ENCODE measurements around the gene TGM5.

TGM5 gene

DNA sequence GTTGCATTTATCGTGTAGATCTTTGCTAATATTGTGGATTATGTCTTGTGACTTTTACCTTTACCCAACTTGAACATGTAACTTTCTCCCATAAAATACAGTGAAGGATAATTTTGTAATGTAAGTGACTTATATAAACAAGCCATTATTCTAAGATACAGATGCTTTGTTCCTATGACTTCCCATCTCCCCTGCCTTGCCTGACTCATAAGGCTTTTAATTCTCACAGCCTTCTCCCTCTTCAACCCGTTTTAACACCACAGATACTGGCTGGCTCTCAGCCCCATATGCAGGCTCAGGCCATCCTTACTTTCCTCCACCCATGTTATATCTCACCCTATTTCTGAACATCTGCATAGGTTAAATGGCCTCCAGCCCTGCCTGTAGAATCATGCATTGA is 77.4 kb downstream of the TGM5 start:
- Histone ChIP-seq H3K27ac (ENCODE audit: insufficient read depth in 1 of 2, low read depth in 1 of 2, low read length in 2 of 2, poor library complexity in 1 of 2, severe bottlenecking in 2 of 2) (no peak overlapping the region), H3K36me3 (ENCODE audit: control insufficient read depth in 4 of 4, insufficient read depth in 4 of 4, low read length in 3 of 4) (peaks cover 22 to 55% (median 30%) of the 10 kb centered on the region in 4 experiments), H3K4me3 (ENCODE audit: control insufficient read depth in 1 of 7, extremely low read depth in 1 of 7, insufficient read depth in 4 of 7, low read depth in 2 of 7, low read length in 6 of 7) (no peak overlapping the region), H3K4me1 (ENCODE audit: control extremely low read depth in 1 of 4, control insufficient read depth in 4 of 4, insufficient read depth in 4 of 4, low read length in 3 of 4) (peaks cover 6 to 20% (median 15%) of the 10 kb centered on the region in 4 experiments), H3K27me3 (replicated peaks in 2 of 5; ENCODE audit: control insufficient read depth in 4 of 5, insufficient read depth in 5 of 5, low read length in 4 of 5) (no peaks in the 10 kb centered on the region), H3K9me3 (ENCODE audit: control extremely low read depth in 1 of 5, control insufficient read depth in 4 of 5, insufficient read depth in 2 of 5, low read depth in 1 of 5, low read length in 4 of 5) (no peaks in the 10 kb centered on the region)
- WGBS (ENCODE audit: insufficient coverage), result 100% methylated on average over 1 of the region's 2 CpGs
- DNase-seq, result no peak
- ChIA-PET CTCF (interaction anchor here (1.0 to 2.4 kb wide), 3 partner anchors 22 to 96 kb away, joined by 4 to 14 read pairs (median 5); no protein-coding TSS in a partner anchor), POLR2A (no interaction called here)

DNA sequence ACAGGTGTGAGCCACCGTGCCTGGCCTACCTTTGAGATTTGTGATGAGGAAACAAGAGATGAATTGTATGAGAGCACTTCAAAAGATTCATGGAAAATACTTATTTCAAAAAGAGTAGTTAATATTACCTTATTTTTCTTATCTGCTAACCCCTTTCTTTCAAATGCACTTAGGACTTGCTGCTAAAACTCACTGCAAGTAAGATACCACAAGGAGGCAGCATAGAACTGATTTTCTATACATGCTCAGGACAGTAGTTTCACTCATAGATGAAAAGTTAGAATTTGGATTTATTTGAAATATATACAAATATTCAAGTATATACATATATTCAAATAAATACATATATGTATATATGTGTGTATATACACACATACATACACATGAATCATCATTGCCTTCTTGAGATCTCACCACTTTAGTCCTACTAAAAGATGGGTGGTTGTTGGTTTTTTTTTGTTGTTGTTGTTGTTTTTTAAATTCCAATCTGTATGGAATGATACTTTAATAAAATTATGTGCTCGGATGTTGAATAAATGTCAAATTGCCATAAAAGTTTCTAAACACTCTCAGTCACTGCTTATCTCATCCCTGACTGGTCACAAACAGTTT is 79.1 kb downstream of the TGM5 start:
- Histone ChIP-seq H3K4me3 (ENCODE audit: control insufficient read depth in 1 of 7, extremely low read depth in 1 of 7, insufficient read depth in 4 of 7, low read depth in 2 of 7, low read length in 6 of 7) (no peak overlapping the region), H3K27ac (ENCODE audit: insufficient read depth in 1 of 2, low read depth in 1 of 2, low read length in 2 of 2, poor library complexity in 1 of 2, severe bottlenecking in 2 of 2) (no peak overlapping the region), H3K27me3 (replicated peaks in 2 of 5; ENCODE audit: control insufficient read depth in 4 of 5, insufficient read depth in 5 of 5, low read length in 4 of 5) (no peaks in the 10 kb centered on the region), H3K9me3 (ENCODE audit: control extremely low read depth in 1 of 5, control insufficient read depth in 4 of 5, insufficient read depth in 2 of 5, low read depth in 1 of 5, low read length in 4 of 5) (no peaks in the 10 kb centered on the region), H3K36me3 (ENCODE audit: control insufficient read depth in 4 of 4, insufficient read depth in 4 of 4, low read length in 3 of 4) (peaks cover 19 to 45% (median 28%) of the 10 kb centered on the region in 4 experiments), H3K4me1 (ENCODE audit: control extremely low read depth in 1 of 4, control insufficient read depth in 4 of 4, insufficient read depth in 4 of 4, low read length in 3 of 4) (peaks cover 6 to 20% (median 15%) of the 10 kb centered on the region in 4 experiments)
- peak; percentile 57 to 83 (median 81) for DNase-seq
- ChIA-PET POLR2A (interaction anchor here (0.7 kb wide), 1 partner anchor 55 kb away, joined by 3 read pairs; no protein-coding TSS in a partner anchor), CTCF (interaction anchor here (0.7 to 2.6 kb wide), 5 partner anchors 38 to 634 kb away, joined by 3 to 16 read pairs (median 9); no protein-coding TSS in a partner anchor)
- WGBS (ENCODE audit: insufficient coverage), result 80% methylated on average over 1 of the region's 2 CpGs

DNA sequence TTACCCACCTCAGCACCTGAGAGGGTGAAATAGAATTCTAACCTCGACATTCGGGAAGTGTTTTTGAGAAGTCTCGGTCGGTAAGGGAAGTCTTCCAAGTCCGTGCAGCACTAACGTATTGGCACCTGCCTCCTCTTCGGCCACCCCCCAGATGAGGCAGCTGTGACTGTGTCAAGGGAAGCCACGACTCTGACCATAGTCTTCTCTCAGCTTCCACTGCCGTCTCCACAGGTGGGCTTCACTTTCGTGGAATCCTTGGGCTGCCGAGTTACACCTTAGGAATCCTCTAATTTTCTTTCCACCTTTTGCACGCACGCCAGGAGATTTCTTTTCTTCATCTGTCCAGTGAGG is 80.8 kb downstream of the TGM5 start:
- CTCF ChIA-PET, result interaction anchor here (0.7 to 2.6 kb wide), 10 partner anchors 10 to 99 kb away, joined by 3 to 16 read pairs (median 4); no protein-coding TSS in a partner anchor
- POLR2A ChIA-PET, result no interaction called here
- Histone ChIP-seq H3K4me3 (ENCODE audit: control insufficient read depth in 1 of 7, extremely low read depth in 1 of 7, insufficient read depth in 4 of 7, low read depth in 2 of 7, low read length in 6 of 7) (peak overlapping the region; percentile 67 to 87 (median 81)), H3K27ac (ENCODE audit: insufficient read depth in 1 of 2, low read depth in 1 of 2, low read length in 2 of 2, poor library complexity in 1 of 2, severe bottlenecking in 2 of 2) (peak overlapping the region; percentile 59 to 89), H3K9me3 (ENCODE audit: control extremely low read depth in 1 of 5, control insufficient read depth in 4 of 5, insufficient read depth in 2 of 5, low read depth in 1 of 5, low read length in 4 of 5) (no peaks in the 10 kb centered on the region), H3K36me3 (ENCODE audit: control insufficient read depth in 4 of 4, insufficient read depth in 4 of 4, low read length in 3 of 4) (peaks cover 5 to 31% (median 19%) of the 10 kb centered on the region in 4 experiments), H3K4me1 (ENCODE audit: control extremely low read depth in 1 of 4, control insufficient read depth in 4 of 4, insufficient read depth in 4 of 4, low read length in 3 of 4) (peaks cover 6 to 20% (median 15%) of the 10 kb centered on the region in 4 experiments), H3K27me3 (replicated peaks in 2 of 5; ENCODE audit: control insufficient read depth in 4 of 5, insufficient read depth in 5 of 5, low read length in 4 of 5) (no peaks in the 10 kb centered on the region)
- DNase-seq, result no peak
- WGBS (ENCODE audit: insufficient coverage), result 2% methylated on average over 11 of the region's 13 CpGs

DNA sequence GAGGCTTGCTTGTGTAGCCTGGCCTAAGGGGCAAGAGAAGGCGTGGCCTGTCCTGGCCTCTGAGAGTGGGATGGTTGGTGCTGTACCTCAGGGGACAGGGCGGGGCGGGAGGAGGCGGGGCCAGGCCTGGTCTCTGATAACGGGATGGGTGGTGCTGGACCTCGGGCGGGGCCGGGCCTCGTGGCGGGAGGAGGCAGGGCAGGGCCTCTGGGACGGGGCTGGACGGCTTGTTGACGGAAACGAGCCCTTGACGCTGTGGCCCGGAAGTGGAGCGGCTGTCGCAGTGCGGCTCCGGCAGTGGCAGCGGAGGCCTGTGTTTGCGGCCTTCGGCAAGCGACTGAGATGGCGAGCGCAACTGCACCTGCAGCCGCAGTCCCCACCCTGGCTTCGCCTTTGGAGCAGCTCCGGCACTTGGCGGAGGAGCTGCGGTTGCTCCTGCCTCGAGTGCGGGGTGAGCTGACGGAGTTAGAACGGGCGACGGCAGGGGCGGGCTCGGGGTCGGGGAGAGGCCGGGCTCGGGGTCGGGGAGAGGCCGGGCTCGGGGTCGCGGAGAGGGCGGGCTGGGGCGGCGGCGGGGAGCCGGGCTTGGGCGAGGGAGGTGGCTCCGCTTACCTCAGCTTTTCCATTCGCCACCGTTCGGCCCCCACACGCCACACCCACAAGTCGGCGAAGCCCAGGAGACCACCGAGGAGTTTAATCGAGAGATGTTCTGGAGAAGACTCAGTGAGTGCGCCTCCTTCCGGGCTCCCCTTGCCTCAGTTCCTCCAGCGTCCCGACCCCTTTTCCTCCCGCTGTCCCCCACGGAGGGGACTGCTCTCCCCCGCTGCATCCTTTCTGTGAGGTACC is 81.3 kb downstream of the TGM5 start, which contains the start of gene CCNDBP1:
CCNDBP1 (plus strand) TSS at position 247 of the 846 bp plus-strand sequence; CDS start at position 343, 96 bp downstream.
- no peaks in the 10 kb centered on the region for H3K27me3 ChIP-seq (replicated peaks in 2 of 5; ENCODE audit: control insufficient read depth in 4 of 5, insufficient read depth in 5 of 5, low read length in 4 of 5)
- ChIA-PET CTCF (interaction anchor here (0.8 to 2.6 kb wide), 8 partner anchors 13 to 100 kb away, joined by 3 to 16 read pairs (median 6); no protein-coding TSS in a partner anchor), POLR2A (no interaction called here)
- H3K27ac ChIP-seq (ENCODE audit: insufficient read depth in 1 of 2, low read depth in 1 of 2, low read length in 2 of 2, poor library complexity in 1 of 2, severe bottlenecking in 2 of 2), result peak within 1 kb of the TSS; percentile 59 to 89
- H3K9me3 ChIP-seq (ENCODE audit: control extremely low read depth in 1 of 5, control insufficient read depth in 4 of 5, insufficient read depth in 2 of 5, low read depth in 1 of 5, low read length in 4 of 5), result no peaks in the 10 kb centered on the region
- peaks cover 6 to 20% (median 15%) of the 10 kb centered on the region in 4 experiments for H3K4me1 ChIP-seq (ENCODE audit: control extremely low read depth in 1 of 4, control insufficient read depth in 4 of 4, insufficient read depth in 4 of 4, low read length in 3 of 4)
- peaks cover 5 to 25% (median 15%) of the 10 kb centered on the region in 4 experiments for H3K36me3 ChIP-seq (ENCODE audit: control insufficient read depth in 4 of 4, insufficient read depth in 4 of 4, low read length in 3 of 4)
- under 1% methylated on average over 49 of the region's 69 CpGs for WGBS (ENCODE audit: insufficient coverage)
- DNase-seq, result peak; percentile 88 to 94 (median 91)
- peak within 1 kb of the TSS; percentile 67 to 87 (median 81) for H3K4me3 ChIP-seq (ENCODE audit: control insufficient read depth in 1 of 7, extremely low read depth in 1 of 7, insufficient read depth in 4 of 7, low read depth in 2 of 7, low read length in 6 of 7)

DNA sequence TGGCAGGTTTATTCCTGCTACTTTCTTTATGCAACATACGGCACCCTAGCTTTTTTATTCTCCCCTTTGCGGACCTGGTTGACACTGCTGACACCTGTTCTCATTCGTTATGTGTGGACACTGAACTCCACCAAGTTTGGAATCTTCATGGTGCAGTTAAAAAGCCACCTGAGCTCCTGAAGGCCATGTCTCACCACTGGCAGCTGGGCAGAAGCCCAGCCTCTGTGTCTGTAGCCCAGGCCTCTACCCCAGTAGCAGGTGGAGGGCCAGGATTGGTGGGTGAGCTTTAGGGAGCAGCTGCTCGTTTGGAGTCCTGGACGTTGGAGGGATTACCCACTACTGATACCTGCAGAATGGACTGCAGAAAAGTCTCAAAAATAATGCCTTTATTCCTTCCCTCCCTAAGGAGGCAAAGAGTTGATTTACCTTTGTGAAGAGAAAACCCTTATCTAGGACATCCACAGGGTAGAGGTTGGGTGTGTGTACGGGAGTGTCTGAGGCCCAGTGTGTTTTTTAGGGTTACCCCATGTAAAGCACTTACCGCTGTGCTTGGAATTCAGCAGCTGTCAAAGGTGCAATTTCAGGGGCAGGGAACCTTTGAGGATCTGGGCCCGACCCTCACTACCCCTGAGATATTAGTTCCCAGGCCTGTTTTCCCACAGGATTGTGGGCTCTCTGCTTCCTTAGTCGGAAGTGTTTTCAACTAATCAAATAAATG is 82.2 kb downstream of the TGM5 start:
- 96% methylated on average over 6 of the region's 9 CpGs for WGBS (ENCODE audit: insufficient coverage)
- CTCF ChIA-PET, result interaction anchor here (0.7 to 1.8 kb wide), 6 partner anchors 8 to 101 kb away, joined by 3 to 7 read pairs (median 4); no protein-coding TSS in a partner anchor
- H3K9me3 ChIP-seq (ENCODE audit: control extremely low read depth in 1 of 5, control insufficient read depth in 4 of 5, insufficient read depth in 2 of 5, low read depth in 1 of 5, low read length in 4 of 5), result no peaks in the 10 kb centered on the region
- POLR2A ChIA-PET, result interaction anchor here (0.6 kb wide), 1 partner anchor 50 kb away, joined by 3 read pairs; no protein-coding TSS in a partner anchor
- peak overlapping the region in 5 of 7 experiments; percentile 51 to 87 (median 81) for H3K4me3 ChIP-seq (ENCODE audit: control insufficient read depth in 1 of 7, extremely low read depth in 1 of 7, insufficient read depth in 4 of 7, low read depth in 2 of 7, low read length in 6 of 7)
- H3K27ac ChIP-seq (ENCODE audit: insufficient read depth in 1 of 2, low read depth in 1 of 2, low read length in 2 of 2, poor library complexity in 1 of 2, severe bottlenecking in 2 of 2), result peak overlapping the region in 1 of 2 experiments; percentile 89
- H3K36me3 ChIP-seq (ENCODE audit: control insufficient read depth in 4 of 4, insufficient read depth in 4 of 4, low read length in 3 of 4), result peaks cover 3 to 18% (median 12%) of the 10 kb centered on the region in 4 experiments
- peaks cover 6 to 20% (median 15%) of the 10 kb centered on the region in 4 experiments for H3K4me1 ChIP-seq (ENCODE audit: control extremely low read depth in 1 of 4, control insufficient read depth in 4 of 4, insufficient read depth in 4 of 4, low read length in 3 of 4)
- DNase-seq, result no peak
- H3K27me3 ChIP-seq (replicated peaks in 2 of 5; ENCODE audit: control insufficient read depth in 4 of 5, insufficient read depth in 5 of 5, low read length in 4 of 5), result no peaks in the 10 kb centered on the region

DNA sequence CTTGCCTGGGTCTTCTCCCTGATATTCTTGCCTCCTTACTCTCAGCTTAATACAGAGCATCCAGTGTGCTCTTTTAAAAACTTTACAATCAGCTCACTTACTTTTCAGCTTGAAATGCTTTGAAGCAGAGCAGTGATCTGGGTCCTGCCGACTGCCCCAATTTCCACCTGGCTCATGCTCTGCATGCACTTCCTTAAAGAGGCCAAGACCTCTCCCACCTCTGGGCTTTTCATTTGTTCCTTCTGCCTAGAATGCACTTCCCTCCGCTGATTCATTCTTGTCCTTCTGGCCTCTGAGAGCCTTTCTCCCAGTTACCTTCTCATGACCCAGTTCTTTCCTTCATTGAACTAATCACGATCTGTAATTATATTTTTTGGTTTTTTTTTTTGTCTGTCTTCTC is 83.5 kb downstream of the TGM5 start:
- Histone ChIP-seq H3K27me3 (replicated peaks in 2 of 5; ENCODE audit: control insufficient read depth in 4 of 5, insufficient read depth in 5 of 5, low read length in 4 of 5) (no peaks in the 10 kb centered on the region), H3K36me3 (ENCODE audit: control insufficient read depth in 4 of 4, insufficient read depth in 4 of 4, low read length in 3 of 4) (peaks cover 4 to 15% (median 10%) of the 10 kb centered on the region in 4 experiments), H3K27ac (ENCODE audit: insufficient read depth in 1 of 2, low read depth in 1 of 2, low read length in 2 of 2, poor library complexity in 1 of 2, severe bottlenecking in 2 of 2) (no peak overlapping the region), H3K9me3 (ENCODE audit: control extremely low read depth in 1 of 5, control insufficient read depth in 4 of 5, insufficient read depth in 2 of 5, low read depth in 1 of 5, low read length in 4 of 5) (no peaks in the 10 kb centered on the region), H3K4me3 (ENCODE audit: control insufficient read depth in 1 of 7, extremely low read depth in 1 of 7, insufficient read depth in 4 of 7, low read depth in 2 of 7, low read length in 6 of 7) (no peak overlapping the region), H3K4me1 (ENCODE audit: control extremely low read depth in 1 of 4, control insufficient read depth in 4 of 4, insufficient read depth in 4 of 4, low read length in 3 of 4) (peaks cover 6 to 20% (median 15%) of the 10 kb centered on the region in 4 experiments)
- ChIA-PET CTCF (interaction anchor here (1.2 kb wide), 2 partner anchors 85 to 102 kb away, joined by 3 to 4 read pairs; no protein-coding TSS in a partner anchor), POLR2A (interaction anchor here (0.5 to 0.6 kb wide), 2 partner anchors 10 to 100 kb away, joined by 3 read pairs; no protein-coding TSS in a partner anchor)
- DNase-seq, result no peak
- WGBS (ENCODE audit: insufficient coverage), result 92% methylated on average over 1 of the region's 3 CpGs

All from common myeloid progenitor, CD34-positive (primary cell).